GM20000 (cell line): ENCODE results near the gene DDX53.

Experiments used
- DNase-seq: peaks from one replicate; pipeline ENCODE4 v3.0.0; 2012; ENCODE audit warnings: low spot score
- CTCF ChIP-seq: IDR thresholded peaks from 2 replicates; pipeline ENCODE4 v1.5.1; 2012; ENCODE audit warnings: mild to moderate bottlenecking, control low read depth; ENCODE audit errors: extremely low read depth, missing control alignments

DDX53 gene

GRCh38 chrX:22999696-23000223 is at the start of gene DDX53:
DDX53 (plus strand) TSS chrX:22999960; CDS start chrX:23000058, 98 bp downstream.
- no peak for TF ChIP-seq CTCF
- no peak for DNase-seq

- no peak for DNase-seq
- no peak for TF ChIP-seq CTCF
Observed at GRCh38 chrX:22950269-22951266, 49.2 kb upstream of the DDX53 start.

GRCh38 chrX:22952010-22952409 is 47.8 kb upstream of the DDX53 start:
- DNase-seq = no peak
- TF ChIP-seq CTCF = no peak

- DNase-seq = no peak
- no peak for TF ChIP-seq CTCF
Observed at GRCh38 chrX:22958250-22958649, 41.5 kb upstream of the DDX53 start.

- no peak for TF ChIP-seq CTCF
- no peak for DNase-seq
Observed at GRCh38 chrX:22959204-22959920, 40.4 kb upstream of the DDX53 start.

- DNase-seq = no peak
- TF ChIP-seq CTCF = no peak
Observed at GRCh38 chrX:22963196-22963595, 36.6 kb upstream of the DDX53 start.

GRCh38 chrX:22968494-22968893 is 31.3 kb upstream of the DDX53 start:
- DNase-seq = no peak
- TF ChIP-seq CTCF = no peak
